GM18505 (cell line): ENCODE data around the gene RSPH3.
A peak's percentile ranks its signal among the peaks of the same experiment; 100 is the strongest.
"Not testable (repeated sequence)": the region's sequence is repeated elsewhere in the genome, so short reads cannot be mapped to it uniquely, and the experiment has no call there.

Experiments used
- ATAC-seq: cut with Tn5 transposase; IDR thresholded peaks from one replicate; pipeline ENCODE4 v1.9.1; 2021; ENCODE audit not compliant: unreplicated experiment
- POLR2A ChIP-seq: IDR thresholded peaks from 4 replicates; pipeline ENCODE4 v1.6.1; 2011; ENCODE audit warnings: borderline replicate concordance; ENCODE audit not compliant: insufficient read depth, insufficient read length; ENCODE audit errors: extremely low read depth

Gene RSPH3, protein sequence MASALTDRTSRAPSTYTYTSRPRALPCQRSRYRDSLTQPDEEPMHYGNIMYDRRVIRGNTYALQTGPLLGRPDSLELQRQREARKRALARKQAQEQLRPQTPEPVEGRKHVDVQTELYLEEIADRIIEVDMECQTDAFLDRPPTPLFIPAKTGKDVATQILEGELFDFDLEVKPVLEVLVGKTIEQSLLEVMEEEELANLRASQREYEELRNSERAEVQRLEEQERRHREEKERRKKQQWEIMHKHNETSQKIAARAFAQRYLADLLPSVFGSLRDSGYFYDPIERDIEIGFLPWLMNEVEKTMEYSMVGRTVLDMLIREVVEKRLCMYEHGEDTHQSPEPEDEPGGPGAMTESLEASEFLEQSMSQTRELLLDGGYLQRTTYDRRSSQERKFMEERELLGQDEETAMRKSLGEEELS

GRCh38 chr6:158999666-159000403 is at the start of gene RSPH3:
TSS of gene RSPH3 (minus strand) at chr6:159000202. CDS start at chr6:158999550, 652 bp downstream.
- peak; percentile 91 for ATAC-seq

DNA sequence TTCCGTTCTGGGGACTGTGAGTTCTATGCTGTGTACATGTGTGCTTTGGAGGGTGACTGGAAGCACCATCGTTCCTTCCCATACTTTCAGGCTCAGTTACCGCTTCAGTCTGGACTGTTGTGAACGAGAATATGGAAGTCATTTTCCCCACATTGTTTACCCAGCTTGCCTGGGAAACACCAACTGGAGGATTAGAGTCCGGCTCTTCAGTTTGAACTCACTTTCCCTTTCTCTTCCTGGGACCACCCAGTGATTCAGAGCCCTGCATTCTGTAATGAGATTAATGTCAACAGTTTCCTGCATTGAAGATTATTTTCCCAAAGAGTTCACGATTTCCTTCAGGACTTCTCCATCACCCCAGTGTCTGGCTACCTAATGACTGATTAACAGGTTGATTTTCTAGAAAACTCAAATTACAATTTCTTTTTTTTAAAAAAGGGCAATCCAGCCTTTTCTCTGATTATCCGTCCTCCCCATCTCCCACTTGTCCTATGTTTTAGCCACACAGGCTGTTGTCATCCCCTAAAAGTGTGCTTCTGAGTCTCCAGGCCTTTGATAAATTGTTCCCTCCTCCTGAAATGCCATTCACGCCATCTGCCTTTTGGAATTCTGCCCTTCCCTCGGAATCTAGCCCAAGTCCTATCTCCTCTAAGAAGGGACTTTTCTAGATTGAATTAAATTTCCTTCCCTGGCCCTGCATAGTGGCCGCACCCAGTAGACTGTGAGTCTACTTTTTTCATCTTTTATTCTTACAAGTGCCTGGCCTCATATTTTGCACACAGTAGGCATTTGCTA is 48.1 kb upstream of the RSPH3 start:
- TF ChIP-seq POLR2A, result no peak
- ATAC-seq, result no peak

More at GRCh38 chr6:158999666-159000403, at the start of gene RSPH3:
- TF ChIP-seq POLR2A, result peak; percentile 93

DNA sequence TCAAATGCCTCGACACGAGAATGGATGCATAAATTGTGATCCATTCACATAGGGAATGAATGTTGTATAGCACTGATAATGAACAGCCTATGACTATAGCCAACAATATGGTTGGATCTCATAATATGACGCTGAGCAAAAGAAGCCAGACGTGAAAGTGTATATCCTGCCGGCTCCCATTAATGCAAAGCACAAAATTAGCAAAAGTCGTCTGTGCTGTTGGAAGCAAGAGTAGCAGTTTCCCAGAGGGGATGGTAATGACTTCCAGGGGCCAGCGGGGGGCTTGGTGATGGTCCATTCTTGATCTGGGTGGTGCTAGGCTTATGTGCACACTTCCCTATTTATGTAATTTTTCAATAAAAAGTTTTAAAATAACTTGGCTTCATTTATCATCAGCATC is 45.8 kb upstream of the RSPH3 start:
- TF ChIP-seq POLR2A, result no peak
- ATAC-seq, result no peak

- peak; percentile 63 for TF ChIP-seq POLR2A
- ATAC-seq, result peak; percentile 89
These were observed 45.1 kb upstream of the RSPH3 start, which contains the start of gene TAGAP for GRCh38 chr6:159044899-159045727. TSS of gene TAGAP (minus strand) at chr6:159044991. CDS start at chr6:159044146, 845 bp downstream.

DNA sequence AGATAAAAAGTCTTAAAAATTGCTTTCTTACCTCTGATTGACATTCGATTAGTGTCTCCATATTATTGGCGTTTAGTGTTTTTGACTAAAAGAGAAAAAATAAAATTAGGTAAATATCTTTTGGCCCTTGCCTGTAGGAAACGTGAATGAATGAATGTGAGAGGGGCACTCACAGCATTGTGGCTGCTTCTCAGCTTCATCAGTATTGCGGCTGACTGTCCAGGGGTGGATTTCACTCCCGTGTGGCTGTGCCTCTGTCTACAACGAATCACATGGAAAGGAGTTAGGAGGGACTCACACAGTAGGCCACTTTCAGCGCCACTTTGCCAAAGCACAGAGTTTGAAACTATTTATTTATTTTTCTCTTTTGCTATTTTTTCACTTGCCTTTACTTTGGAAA is 43.9 kb upstream of the RSPH3 start:
- TF ChIP-seq POLR2A, result no peak
- ATAC-seq, result no peak

DNA sequence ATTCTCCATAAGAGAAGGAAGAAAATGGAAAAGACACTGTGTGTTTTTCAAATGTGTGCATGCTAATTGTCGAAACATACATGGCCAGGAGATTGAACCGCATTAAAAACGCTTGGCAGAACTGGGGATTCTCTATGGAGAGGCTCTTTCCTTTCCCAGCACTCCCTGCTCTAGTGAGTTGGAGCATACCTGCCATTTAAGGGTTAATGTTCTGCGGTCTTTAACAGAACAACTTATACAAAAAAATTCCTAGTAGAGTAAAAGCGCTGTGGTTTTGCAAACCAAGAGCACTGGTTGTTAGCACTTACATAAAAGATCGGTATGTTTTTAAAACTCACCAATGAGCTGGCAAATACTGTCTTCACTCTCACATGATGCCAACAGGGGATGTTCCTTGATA is 43.2 kb upstream of the RSPH3 start:
- ATAC-seq, result no peak
- no peak for TF ChIP-seq POLR2A

GRCh38 chr6:159042826-159043181 is 42.8 kb upstream of the RSPH3 start:
- no peak for ATAC-seq

DNA sequence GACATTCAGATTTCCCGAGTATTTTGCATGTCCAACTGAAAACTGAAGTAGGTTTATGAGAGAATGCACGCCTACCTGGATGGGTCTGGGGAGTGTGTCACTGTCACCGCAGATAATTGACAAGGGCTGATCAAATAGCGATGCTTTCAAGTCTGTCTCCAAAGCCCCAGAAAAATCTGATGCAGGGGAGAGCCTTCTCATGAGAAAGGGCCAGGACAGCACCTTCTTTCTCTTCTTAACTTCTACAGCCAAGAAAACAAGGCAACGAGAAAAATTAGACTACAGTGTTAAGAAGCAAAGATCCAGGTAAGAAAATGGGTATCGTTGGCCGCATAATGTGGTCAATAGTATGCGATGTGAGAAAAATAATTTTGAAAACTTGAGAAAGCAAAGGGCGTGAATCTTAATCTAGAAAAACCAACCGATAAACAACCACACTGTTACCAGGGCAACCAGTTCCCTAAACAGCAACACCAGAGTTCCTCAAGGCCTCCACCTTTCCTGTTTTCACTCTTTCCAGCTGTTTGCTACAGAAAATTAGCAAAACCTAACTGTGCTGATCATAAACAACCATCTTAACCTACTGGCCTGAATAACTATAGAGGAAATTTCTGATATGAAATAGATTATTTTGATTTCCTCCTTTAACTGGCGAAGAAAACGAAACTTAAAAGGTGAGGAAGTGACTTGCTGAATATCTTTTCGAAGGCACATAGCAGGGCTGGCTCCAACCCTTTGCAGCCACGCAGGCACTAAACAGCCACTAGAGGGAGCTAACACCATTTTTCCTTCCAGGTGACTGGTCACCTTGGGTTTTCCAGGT is 42.2 kb upstream of the RSPH3 start:
- no peak for ATAC-seq
- TF ChIP-seq POLR2A, result no peak

More at GRCh38 chr6:159042826-159043181, 42.8 kb upstream of the RSPH3 start:
- TF ChIP-seq POLR2A, result no peak

DNA sequence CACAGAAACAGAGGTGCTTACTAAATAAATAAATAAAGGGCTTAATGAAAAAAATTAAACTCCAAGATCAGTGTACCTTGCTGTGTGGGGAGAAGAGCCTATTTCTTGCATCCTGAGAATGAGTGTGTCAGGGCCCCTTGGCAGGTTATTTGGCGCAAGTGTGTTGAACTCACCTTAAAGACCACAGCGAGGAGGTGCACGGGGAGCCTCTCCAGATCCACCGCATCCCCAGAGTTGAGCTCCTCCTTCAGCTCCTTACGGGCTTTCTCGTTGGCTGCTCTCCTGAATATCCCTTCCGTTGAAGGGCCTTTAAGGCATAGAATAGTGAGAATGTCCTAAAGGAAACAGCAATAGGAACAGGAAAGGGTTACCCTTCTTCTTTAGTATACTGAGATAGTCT is 41.2 kb upstream of the RSPH3 start:
- no peak for ATAC-seq
- no peak for TF ChIP-seq POLR2A

DNA sequence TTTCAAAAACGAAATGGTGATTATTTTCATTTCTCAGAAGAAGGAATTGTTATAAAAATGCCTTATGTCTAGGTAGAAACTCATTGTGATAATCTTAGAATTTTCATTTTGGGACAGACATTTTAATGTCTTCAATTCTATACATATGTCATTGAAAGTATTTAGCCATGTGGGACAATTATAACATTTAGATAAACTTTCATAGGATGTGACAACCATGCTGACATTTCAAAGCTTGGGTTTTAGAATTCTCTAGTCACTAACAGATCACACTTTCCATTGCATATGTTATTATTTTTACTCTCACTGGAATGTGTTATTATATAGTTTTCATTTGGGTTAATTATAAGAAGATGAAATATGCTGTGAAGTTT is 39.9 kb upstream of the RSPH3 start:
- no peak for ATAC-seq
- TF ChIP-seq POLR2A, result no peak

GRCh38 chr6:159038914-159039884 is 39.2 kb upstream of the RSPH3 start:
- no peak for TF ChIP-seq POLR2A
- ATAC-seq, result peak; percentile 74

DNA sequence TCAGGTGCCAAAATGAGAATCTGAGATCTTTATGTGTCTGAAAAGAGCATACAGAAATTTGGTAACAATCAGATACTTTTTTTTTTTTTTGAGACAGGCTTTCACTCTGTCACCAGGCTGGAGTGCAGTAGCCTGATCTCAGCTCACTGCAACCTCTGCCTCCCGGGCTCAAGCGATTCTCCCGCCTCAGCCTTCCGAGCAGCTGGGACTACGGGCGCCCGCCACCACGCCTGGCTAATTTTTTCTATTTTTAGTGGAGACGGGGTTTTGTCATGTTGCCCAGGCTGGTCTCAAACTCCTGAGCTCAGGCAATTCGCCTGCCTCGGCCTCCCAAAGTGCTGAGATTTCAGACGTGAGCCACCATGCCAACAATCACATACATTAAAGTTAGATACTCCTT is 38.3 kb upstream of the RSPH3 start:
- not testable (repeated sequence) for ATAC-seq
